ENCODE data around the gene PIGV.

PIGV gene

GRCh38 chr1:26774462-26774861, 13.3 kb upstream of the PIGV start:
- DNase-seq, result no peak

- DNase-seq, result no peak
Observed at GRCh38 chr1:26775666-26776065, 12.1 kb upstream of the PIGV start.

- DNase-seq, result no peak
Observed at GRCh38 chr1:26779098-26779668, 8.6 kb upstream of the PIGV start.

- no peak for DNase-seq
Observed at GRCh38 chr1:26780344-26780957, 7.3 kb upstream of the PIGV start.

GRCh38 chr1:26781206-26781825, 6.4 kb upstream of the PIGV start:
- peak in 1 of 5 experiments; percentile 33 for DNase-seq

GRCh38 chr1:26782521-26783212, 5.1 kb upstream of the PIGV start:
- DNase-seq, result no peak

- DNase-seq, result no peak
Observed at GRCh38 chr1:26783646-26784022, 4.1 kb upstream of the PIGV start.

GRCh38 chr1:26784023-26784871, 3.5 kb upstream of the PIGV start:
- DNase-seq, result no peak

GRCh38 chr1:26784886-26785285, 2.9 kb upstream of the PIGV start:
- no peak for DNase-seq

- DNase-seq, result peak in 2 of 5 experiments; percentile 19 to 39
Observed at GRCh38 chr1:26785611-26786436, 1.9 kb upstream of the PIGV start.

GRCh38 chr1:26786437-26787380, 1.0 kb upstream of the PIGV start:
- peak in 1 of 5 experiments; percentile 63 for DNase-seq

GRCh38 chr1:26787381-26787705, 407 bp upstream of the PIGV start:
- peak in 3 of 5 experiments; percentile 37 to 95 (median 81) for DNase-seq

- no peak for DNase-seq
Observed at GRCh38 chr1:26788515-26788785, 700 bp downstream of the PIGV start.

GRCh38 chr1:26788836-26789611, 1.3 kb downstream of the PIGV start:
- DNase-seq, result peak; percentile 58 to 91 (median 78)

GRCh38 chr1:26789612-26789865, 1.8 kb downstream of the PIGV start:
- DNase-seq, result no peak

GRCh38 chr1:26789931-26790330, 2.2 kb downstream of the PIGV start:
- DNase-seq, result peak in 2 of 5 experiments; percentile 28 to 46

- peak in 2 of 5 experiments; percentile 25 to 81 for DNase-seq
Observed at GRCh38 chr1:26790551-26790953, 2.8 kb downstream of the PIGV start.

GRCh38 chr1:26791148-26791547, 3.4 kb downstream of the PIGV start:
- no peak for DNase-seq

GRCh38 chr1:26791626-26792025, 3.9 kb downstream of the PIGV start:
- DNase-seq, result no peak

- no peak for DNase-seq
Observed at GRCh38 chr1:26792924-26793323, 5.2 kb downstream of the PIGV start.

- no peak for DNase-seq
Observed at GRCh38 chr1:26794391-26794790, 6.6 kb downstream of the PIGV start.

Data from T-helper 2 cell (primary cell).